CD4-positive, alpha-beta T cell treated with Interleukin-6 at 100 ng/mL for 8 hours (primary cell): ENCODE data around the gene GIGYF2.

Source experiments
- DNase-seq: peaks from one replicate; pipeline ENCODE4 v3.0.0-alpha.2; 2020; ENCODE audit warnings: mixed read lengths, low spot score

The GIGYF2 gene

GRCh38 chr2:232869138-232870017 is 172.2 kb downstream of the GIGYF2 start:
- DNase-seq, result no peak

- no peak for DNase-seq
Observed at GRCh38 chr2:232870018-232870765, 173.1 kb downstream of the GIGYF2 start, which contains the start of gene SNORC. Gene SNORC, plus strand, starts transcription at chr2:232870264. Its CDS starts 78 bp downstream, at chr2:232870342.

- DNase-seq, result no peak
Observed at GRCh38 chr2:232870766-232871371, 173.7 kb downstream of the GIGYF2 start.

- no peak for DNase-seq
Observed at GRCh38 chr2:232871418-232871834, 174.3 kb downstream of the GIGYF2 start.

GRCh38 chr2:232871835-232872736 is 175.0 kb downstream of the GIGYF2 start:
- no peak for DNase-seq

GRCh38 chr2:232872826-232873225 is 175.7 kb downstream of the GIGYF2 start:
- no peak for DNase-seq

- DNase-seq, result no peak
Observed at GRCh38 chr2:232873292-232873908, 176.3 kb downstream of the GIGYF2 start.

GRCh38 chr2:232873909-232874641 is 176.9 kb downstream of the GIGYF2 start:
- no peak for DNase-seq

- DNase-seq, result no peak
Observed at GRCh38 chr2:232874677-232875223, 177.6 kb downstream of the GIGYF2 start.

- DNase-seq, result no peak
Observed at GRCh38 chr2:232875256-232876121, 178.4 kb downstream of the GIGYF2 start.

GRCh38 chr2:232876161-232876977 is 179.2 kb downstream of the GIGYF2 start:
- no peak for DNase-seq

GRCh38 chr2:232876978-232877441 is 179.9 kb downstream of the GIGYF2 start:
- no peak for DNase-seq

- no peak for DNase-seq
Observed at GRCh38 chr2:232877940-232878511, 180.9 kb downstream of the GIGYF2 start.

- DNase-seq, result no peak
Observed at GRCh38 chr2:232878855-232879617, 181.9 kb downstream of the GIGYF2 start.

- no peak for DNase-seq
Observed at GRCh38 chr2:232879618-232880494, 182.7 kb downstream of the GIGYF2 start.
